ENCODE measurements around the gene MTFMT.

GRCh38 chr15:65067645-65068402 is 38.4 kb upstream of the MTFMT start, which contains the start of gene RASL12:
- TF ChIP-seq CTCF (IDR thresholded peaks at IDR 0.05) (no peak), EZH2 (IDR thresholded peaks at IDR 0.05) (no peak)
